Heart left ventricle (tissue), 13 donors: Measurements from ENCODE around the gene ACVR1.

Experiments used
- POLR2A ChIP-seq, 2 donors: fragments of 450-650 bp; IDR thresholded peaks; one replicate each; pipeline ENCODE4 v1.6.1; 2017; ENCODE audit warnings: antibody characterized with exemption in 2 of 2, mild to moderate bottlenecking in 2 of 2, moderate library complexity in 2 of 2
- TF ChIP-seq, protein P1 (sequence below), 12 donors: fragments of 200-600 bp; sonication (generic) in 4 of 12; IDR thresholded peaks; one replicate each; pipeline versions ENCODE4 v1.5.0 to v1.8.0; 2018 to 2022; ENCODE audit warnings: antibody characterized with exemption in 12 of 12, mild to moderate bottlenecking in 5 of 12
- donor health status: ischemic (EF 13 %, LVEDD 7.1; RV severe dilation, severe dysfunction).
- donor health status: DM: no; HTN: yes; CAD: no.
- donor health status: DM: no; HTN: no; CAD: no.
- donor health status: ischemic (EF 25% LVEDD 6.9; RV normal size, moderate dysfunction).
- donor health status: ischemic (EF 25% LVEDD 5.7; RV mildly dilated, moderate dysfunction).
- donor health status: ischemic (EF 35%, LVEDD 5.7; RV mildly dilated, moderate dysfunction).
- donor health status: nonischemic (EF 11% LVEDD 7.7; RV severe dilation, severe dysfunction).
- donor health status: DM: yes; HTN: yes; CAD: no.
- donor health status: PGD.
- donor health status: ischemic (EF 29% LVEDD 5.4; RV normal size, mild dysfunction).
- donor health status: nonischemic (EF 23%, LVEDD 6.1; RV moderate dilation, normal function).

DNA sequence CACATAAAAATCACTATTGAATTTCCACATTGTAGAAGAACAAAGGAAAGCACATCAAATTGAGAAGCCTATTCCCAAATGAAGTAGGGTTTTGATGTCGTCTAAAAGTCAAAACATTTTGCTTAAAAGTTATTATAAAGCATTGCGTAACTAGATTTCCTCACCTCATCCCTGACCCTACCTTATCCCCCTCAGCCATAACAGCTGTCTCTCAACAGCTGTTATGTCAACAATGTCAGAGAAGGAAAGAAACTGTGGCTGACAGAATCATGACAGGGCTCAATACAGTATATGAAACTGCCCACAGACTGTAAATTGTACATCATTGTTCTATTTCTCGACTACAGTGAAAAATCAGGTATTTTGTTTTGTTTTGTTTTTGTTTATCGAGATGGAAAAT is 184.4 kb downstream of the ACVR1 start:
- no peak for TF ChIP-seq POLR2A (IDR thresholded peaks at IDR 0.05)
- TF ChIP-seq, protein P1, sequence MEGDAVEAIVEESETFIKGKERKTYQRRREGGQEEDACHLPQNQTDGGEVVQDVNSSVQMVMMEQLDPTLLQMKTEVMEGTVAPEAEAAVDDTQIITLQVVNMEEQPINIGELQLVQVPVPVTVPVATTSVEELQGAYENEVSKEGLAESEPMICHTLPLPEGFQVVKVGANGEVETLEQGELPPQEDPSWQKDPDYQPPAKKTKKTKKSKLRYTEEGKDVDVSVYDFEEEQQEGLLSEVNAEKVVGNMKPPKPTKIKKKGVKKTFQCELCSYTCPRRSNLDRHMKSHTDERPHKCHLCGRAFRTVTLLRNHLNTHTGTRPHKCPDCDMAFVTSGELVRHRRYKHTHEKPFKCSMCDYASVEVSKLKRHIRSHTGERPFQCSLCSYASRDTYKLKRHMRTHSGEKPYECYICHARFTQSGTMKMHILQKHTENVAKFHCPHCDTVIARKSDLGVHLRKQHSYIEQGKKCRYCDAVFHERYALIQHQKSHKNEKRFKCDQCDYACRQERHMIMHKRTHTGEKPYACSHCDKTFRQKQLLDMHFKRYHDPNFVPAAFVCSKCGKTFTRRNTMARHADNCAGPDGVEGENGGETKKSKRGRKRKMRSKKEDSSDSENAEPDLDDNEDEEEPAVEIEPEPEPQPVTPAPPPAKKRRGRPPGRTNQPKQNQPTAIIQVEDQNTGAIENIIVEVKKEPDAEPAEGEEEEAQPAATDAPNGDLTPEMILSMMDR (IDR thresholded peaks at IDR 0.05), result no peak
